ENCODE data around the gene PLCH2.

DNA sequence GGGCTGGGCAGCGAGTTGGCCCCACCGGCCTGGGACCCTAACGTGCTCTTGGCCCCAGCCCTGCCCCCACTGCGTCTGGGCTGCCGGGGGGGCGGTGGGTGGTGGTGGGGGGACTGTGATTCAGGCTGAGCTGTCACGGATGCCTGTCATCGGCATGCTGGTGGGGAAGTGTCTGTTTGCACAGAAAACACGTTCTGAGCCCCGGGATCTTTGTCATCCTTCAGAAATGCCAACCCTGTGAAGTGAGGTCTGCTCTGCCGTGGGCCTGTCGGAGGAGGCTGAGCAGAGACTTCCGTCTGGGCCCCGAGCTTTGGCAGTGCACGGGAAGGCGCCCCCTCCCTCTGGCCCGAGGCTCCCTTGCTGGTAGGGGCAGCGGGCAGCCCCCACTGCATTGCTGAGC is 24.3 kb upstream of the PLCH2 start:
- TF ChIP-seq, protein P1, sequence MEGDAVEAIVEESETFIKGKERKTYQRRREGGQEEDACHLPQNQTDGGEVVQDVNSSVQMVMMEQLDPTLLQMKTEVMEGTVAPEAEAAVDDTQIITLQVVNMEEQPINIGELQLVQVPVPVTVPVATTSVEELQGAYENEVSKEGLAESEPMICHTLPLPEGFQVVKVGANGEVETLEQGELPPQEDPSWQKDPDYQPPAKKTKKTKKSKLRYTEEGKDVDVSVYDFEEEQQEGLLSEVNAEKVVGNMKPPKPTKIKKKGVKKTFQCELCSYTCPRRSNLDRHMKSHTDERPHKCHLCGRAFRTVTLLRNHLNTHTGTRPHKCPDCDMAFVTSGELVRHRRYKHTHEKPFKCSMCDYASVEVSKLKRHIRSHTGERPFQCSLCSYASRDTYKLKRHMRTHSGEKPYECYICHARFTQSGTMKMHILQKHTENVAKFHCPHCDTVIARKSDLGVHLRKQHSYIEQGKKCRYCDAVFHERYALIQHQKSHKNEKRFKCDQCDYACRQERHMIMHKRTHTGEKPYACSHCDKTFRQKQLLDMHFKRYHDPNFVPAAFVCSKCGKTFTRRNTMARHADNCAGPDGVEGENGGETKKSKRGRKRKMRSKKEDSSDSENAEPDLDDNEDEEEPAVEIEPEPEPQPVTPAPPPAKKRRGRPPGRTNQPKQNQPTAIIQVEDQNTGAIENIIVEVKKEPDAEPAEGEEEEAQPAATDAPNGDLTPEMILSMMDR (IDR thresholded peaks at IDR 0.05), result no peak
- TF ChIP-seq POLR2A (IDR thresholded peaks at IDR 0.05), result no peak

Data from body of pancreas (tissue), 4 donors.